GM18502 (cell line): ENCODE measurements around the gene SAPCD1.
A peak's percentile ranks its signal among the peaks of the same experiment; 100 is the strongest.
"Not testable (repeated sequence)": the region's sequence is repeated elsewhere in the genome, so short reads cannot be mapped to it uniquely, and the experiment has no call there.

ENCODE experiments used
- ATAC-seq: cut with Tn5 transposase; IDR thresholded peaks from one replicate; pipeline ENCODE4 v1.9.1; 2021; ENCODE audit warnings: mild to moderate bottlenecking; ENCODE audit not compliant: unreplicated experiment, poor library complexity

SAPCD1 gene

GRCh38 chr6:31794866-31795615 lies 32.6 kb downstream of the SAPCD1 start:
- ATAC-seq = no peak

GRCh38 chr6:31795616-31796298 lies 33.3 kb downstream of the SAPCD1 start, which contains the start of gene VARS1:
VARS1 (minus strand) TSS chr6:31795752; CDS start chr6:31795217, 535 bp downstream.
- ATAC-seq = peak; percentile 85

- ATAC-seq = no peak
These were observed 34.5 kb downstream of the SAPCD1 start for GRCh38 chr6:31796993-31797385.

- ATAC-seq = no peak
These were observed 35.1 kb downstream of the SAPCD1 start for GRCh38 chr6:31797588-31797987.

- no peak for ATAC-seq
These were observed 37.3 kb downstream of the SAPCD1 start for GRCh38 chr6:31799781-31800180.

- not testable (repeated sequence) for ATAC-seq
These were observed 38.8 kb downstream of the SAPCD1 start for GRCh38 chr6:31801031-31801927.

- peak; percentile 13 for ATAC-seq
These were observed 43.5 kb downstream of the SAPCD1 start for GRCh38 chr6:31805939-31806469.

- peak; percentile 94 for ATAC-seq
These were observed 44.2 kb downstream of the SAPCD1 start, which contains the start of gene LSM2 for GRCh38 chr6:31806470-31807272. LSM2 (minus strand) TSS chr6:31806966; CDS start chr6:31806757, 209 bp downstream.

GRCh38 chr6:31808599-31808998 lies 46.1 kb downstream of the SAPCD1 start:
- ATAC-seq = not testable (repeated sequence)

GRCh38 chr6:31811645-31812044 lies 49.2 kb downstream of the SAPCD1 start:
- no peak for ATAC-seq

GRCh38 chr6:31813465-31813849 lies 51.0 kb downstream of the SAPCD1 start:
- no peak for ATAC-seq
